ENCODE measurements around the gene MYPN. TPM values are rescaled to one million over a fixed set of nuclear protein-coding genes. Genes with fewer than 3 reads are reported as not detected.

The MYPN gene
- total and polyA plus RNA-seq, 2 donors from 2014 or later = 0.06 TPM; not detected in 1

DNA sequence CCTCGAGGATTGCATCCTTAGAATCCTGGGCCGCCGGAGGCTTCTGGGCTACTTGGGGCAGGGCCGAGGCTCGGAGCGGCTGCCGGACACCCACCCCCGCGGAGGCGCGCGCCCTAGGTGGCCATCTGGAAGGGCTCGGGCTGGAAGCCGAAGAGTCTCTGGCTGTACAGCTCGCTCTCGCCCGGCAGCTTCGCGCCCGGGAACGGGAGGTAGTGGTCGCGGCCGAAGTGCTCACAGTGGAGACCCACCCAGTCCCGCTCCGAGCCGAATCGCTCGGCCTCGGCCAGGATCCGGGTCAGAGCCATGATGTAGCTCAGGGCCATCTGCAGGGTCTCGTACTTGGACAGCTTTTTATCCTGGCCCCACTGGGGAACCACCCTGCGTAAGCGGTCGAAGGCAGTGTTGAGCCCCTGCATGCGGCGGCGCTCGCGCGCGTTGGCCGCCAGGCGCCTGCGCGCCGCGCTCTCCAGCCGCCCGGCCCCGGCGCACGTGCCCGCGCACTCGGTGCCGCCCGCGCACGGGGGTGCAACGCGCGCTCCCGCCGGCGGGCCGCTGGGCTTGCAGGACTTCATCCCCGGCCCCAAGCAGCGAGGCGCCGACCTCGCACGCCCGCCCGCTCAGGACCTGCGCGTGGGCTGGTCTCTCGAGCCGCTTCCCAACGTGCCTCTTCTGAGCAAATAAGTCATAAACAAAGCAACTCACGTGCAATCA, 122.0 kb downstream of the MYPN start:
- intact Hi-C loops (cut with DNase I) = no loop called here
- peaks cover 0 to 3% (median 0%) of the 10 kb centered on the region in 3 donors for H3K4me1 ChIP-seq (ENCODE audit: control insufficient read depth in 2 of 3, insufficient read depth in 2 of 3, low read depth in 1 of 3, low read length in 3 of 3)
- peak overlapping the region in 1 of 2 donors; percentile 40 for H3K27ac ChIP-seq (ENCODE audit: low read depth in 2 of 2, low read length in 2 of 2)
- FAIRE-seq (no peak), DNase-seq (peak; percentile 84 to 92 (median 87))
- no peaks in the 10 kb centered on the region for H3K27me3 ChIP-seq (ENCODE audit: control insufficient read depth, insufficient read depth, low read length)
- H3K36me3 ChIP-seq (ENCODE audit: control insufficient read depth in 2 of 3, insufficient read depth in 3 of 3, low read length in 3 of 3) = no peaks in the 10 kb centered on the region
- TF ChIP-seq, protein P1, sequence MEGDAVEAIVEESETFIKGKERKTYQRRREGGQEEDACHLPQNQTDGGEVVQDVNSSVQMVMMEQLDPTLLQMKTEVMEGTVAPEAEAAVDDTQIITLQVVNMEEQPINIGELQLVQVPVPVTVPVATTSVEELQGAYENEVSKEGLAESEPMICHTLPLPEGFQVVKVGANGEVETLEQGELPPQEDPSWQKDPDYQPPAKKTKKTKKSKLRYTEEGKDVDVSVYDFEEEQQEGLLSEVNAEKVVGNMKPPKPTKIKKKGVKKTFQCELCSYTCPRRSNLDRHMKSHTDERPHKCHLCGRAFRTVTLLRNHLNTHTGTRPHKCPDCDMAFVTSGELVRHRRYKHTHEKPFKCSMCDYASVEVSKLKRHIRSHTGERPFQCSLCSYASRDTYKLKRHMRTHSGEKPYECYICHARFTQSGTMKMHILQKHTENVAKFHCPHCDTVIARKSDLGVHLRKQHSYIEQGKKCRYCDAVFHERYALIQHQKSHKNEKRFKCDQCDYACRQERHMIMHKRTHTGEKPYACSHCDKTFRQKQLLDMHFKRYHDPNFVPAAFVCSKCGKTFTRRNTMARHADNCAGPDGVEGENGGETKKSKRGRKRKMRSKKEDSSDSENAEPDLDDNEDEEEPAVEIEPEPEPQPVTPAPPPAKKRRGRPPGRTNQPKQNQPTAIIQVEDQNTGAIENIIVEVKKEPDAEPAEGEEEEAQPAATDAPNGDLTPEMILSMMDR (IDR thresholded peaks at IDR 0.05; ENCODE audit: borderline replicate concordance, extremely low read depth, insufficient read depth) = peak; percentile 28
- peak overlapping the region; percentile 8 to 85 (median 57) for H3K9ac ChIP-seq (ENCODE audit: low read length in 3 of 3)
- H3K4me3 ChIP-seq (ENCODE audit: low read length in 3 of 3) = peak overlapping the region; percentile 66 to 80 (median 69)
- no peaks in the 10 kb centered on the region for H3K9me3 ChIP-seq (ENCODE audit: control insufficient read depth in 2 of 3, insufficient read depth in 1 of 3, low read length in 3 of 3)

DNA sequence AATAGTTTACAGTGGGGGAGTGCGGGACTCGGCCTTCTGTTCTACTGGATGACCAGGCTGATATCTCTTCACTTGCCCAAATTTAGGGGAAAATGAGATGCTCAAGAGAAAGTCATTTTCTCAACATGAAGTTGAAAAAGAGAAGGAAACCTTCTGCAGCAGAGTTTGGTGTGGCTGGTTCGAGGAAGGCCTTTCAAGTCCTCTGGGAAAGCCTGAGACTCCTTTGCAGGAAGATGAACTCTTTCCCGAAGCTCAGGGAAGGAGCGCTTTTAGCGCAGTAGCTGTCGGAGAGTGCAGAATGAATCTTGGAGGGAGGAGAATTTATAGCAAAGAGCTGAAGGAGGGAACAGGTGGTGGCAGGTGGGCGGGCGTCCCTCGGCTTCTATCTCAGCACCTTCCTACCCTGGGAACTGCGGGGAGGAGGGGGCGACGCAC, 122.5 kb downstream of the MYPN start, which contains the start of gene ATOH7:
Gene ATOH7, minus strand, starts transcription at position 297 of the 435 bp plus-strand sequence. CDS start 436 bp downstream, outside the sequence.
- intact Hi-C loops (cut with DNase I) = no loop called here
- Histone ChIP-seq H3K27me3 (ENCODE audit: control insufficient read depth, insufficient read depth, low read length) (no peaks in the 10 kb centered on the region), H3K4me1 (ENCODE audit: control insufficient read depth in 2 of 3, insufficient read depth in 2 of 3, low read depth in 1 of 3, low read length in 3 of 3) (peaks cover 0 to 3% (median 0%) of the 10 kb centered on the region in 3 donors), H3K27ac (ENCODE audit: low read depth in 2 of 2, low read length in 2 of 2) (peak within 1 kb of the TSS in 1 of 2 donors; percentile 40), H3K9me3 (ENCODE audit: control insufficient read depth in 2 of 3, insufficient read depth in 1 of 3, low read length in 3 of 3) (no peaks in the 10 kb centered on the region), H3K4me3 (ENCODE audit: low read length in 3 of 3) (peak within 1 kb of the TSS; percentile 66 to 80 (median 69)), H3K36me3 (ENCODE audit: control insufficient read depth in 2 of 3, insufficient read depth in 3 of 3, low read length in 3 of 3) (no peaks in the 10 kb centered on the region), H3K9ac (ENCODE audit: low read length in 3 of 3) (peak within 1 kb of the TSS; percentile 8 to 85 (median 57))
- peak in 1 of 5 donors; percentile 50 for DNase-seq
- TF ChIP-seq, protein P1 (IDR thresholded peaks at IDR 0.05; ENCODE audit: borderline replicate concordance, extremely low read depth, insufficient read depth) = no peak
- no peak for FAIRE-seq

DNA sequence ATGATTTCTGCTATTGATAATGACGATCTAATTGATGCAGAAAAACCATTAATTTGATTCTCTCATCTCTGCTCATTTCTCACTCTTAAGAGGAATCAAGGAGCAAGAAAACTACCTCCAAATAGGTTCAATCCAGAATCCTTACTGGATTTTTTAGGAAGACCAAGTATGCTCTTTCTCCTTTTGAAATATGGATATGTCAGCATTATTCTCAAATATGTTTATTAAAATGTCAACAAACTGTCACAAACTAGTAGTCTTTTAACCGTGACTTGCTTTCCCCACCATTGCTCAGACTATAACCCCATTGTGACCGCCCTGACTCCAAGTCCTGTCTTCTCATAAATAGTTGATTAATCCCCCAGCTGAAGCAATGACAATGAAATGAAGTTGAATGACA, 123.8 kb downstream of the MYPN start:
- DNase-seq = no peak

More for the DNA sequence above, 123.8 kb downstream of the MYPN start:
- intact Hi-C loops (cut with DNase I) = no loop called here
- no peak overlapping the region for H3K4me3 ChIP-seq (ENCODE audit: low read length in 3 of 3)
- no peak for FAIRE-seq
- TF ChIP-seq, protein P1 (IDR thresholded peaks at IDR 0.05; ENCODE audit: borderline replicate concordance, extremely low read depth, insufficient read depth) = no peak
- no peaks in the 10 kb centered on the region for H3K9me3 ChIP-seq (ENCODE audit: control insufficient read depth in 2 of 3, insufficient read depth in 1 of 3, low read length in 3 of 3)
- no peak overlapping the region for H3K27ac ChIP-seq (ENCODE audit: low read depth in 2 of 2, low read length in 2 of 2)
- H3K4me1 ChIP-seq (ENCODE audit: control insufficient read depth in 2 of 3, insufficient read depth in 2 of 3, low read depth in 1 of 3, low read length in 3 of 3) = peaks cover 0 to 3% (median 0%) of the 10 kb centered on the region in 3 donors
- no peak overlapping the region for H3K9ac ChIP-seq (ENCODE audit: low read length in 3 of 3)
- no peaks in the 10 kb centered on the region for H3K27me3 ChIP-seq (ENCODE audit: control insufficient read depth, insufficient read depth, low read length)
- H3K36me3 ChIP-seq (ENCODE audit: control insufficient read depth in 2 of 3, insufficient read depth in 3 of 3, low read length in 3 of 3) = no peaks in the 10 kb centered on the region

Measured in kidney (tissue), 14 donors.